GM12873 (cell line): Measurements from ENCODE around the gene AGRN.
A peak's percentile ranks its signal among the peaks of the same experiment; 100 is the strongest.

Source experiments
- TF ChIP-seq, protein P1 (sequence below): IDR thresholded peaks from 2 replicates; pipeline ENCODE4 v1.5.1; 2012; ENCODE audit warnings: low read depth, mild to moderate bottlenecking, moderate library complexity, low read length, control low read depth; ENCODE audit not compliant: insufficient read depth; ENCODE audit errors: missing control alignments

AGRN gene

DNA sequence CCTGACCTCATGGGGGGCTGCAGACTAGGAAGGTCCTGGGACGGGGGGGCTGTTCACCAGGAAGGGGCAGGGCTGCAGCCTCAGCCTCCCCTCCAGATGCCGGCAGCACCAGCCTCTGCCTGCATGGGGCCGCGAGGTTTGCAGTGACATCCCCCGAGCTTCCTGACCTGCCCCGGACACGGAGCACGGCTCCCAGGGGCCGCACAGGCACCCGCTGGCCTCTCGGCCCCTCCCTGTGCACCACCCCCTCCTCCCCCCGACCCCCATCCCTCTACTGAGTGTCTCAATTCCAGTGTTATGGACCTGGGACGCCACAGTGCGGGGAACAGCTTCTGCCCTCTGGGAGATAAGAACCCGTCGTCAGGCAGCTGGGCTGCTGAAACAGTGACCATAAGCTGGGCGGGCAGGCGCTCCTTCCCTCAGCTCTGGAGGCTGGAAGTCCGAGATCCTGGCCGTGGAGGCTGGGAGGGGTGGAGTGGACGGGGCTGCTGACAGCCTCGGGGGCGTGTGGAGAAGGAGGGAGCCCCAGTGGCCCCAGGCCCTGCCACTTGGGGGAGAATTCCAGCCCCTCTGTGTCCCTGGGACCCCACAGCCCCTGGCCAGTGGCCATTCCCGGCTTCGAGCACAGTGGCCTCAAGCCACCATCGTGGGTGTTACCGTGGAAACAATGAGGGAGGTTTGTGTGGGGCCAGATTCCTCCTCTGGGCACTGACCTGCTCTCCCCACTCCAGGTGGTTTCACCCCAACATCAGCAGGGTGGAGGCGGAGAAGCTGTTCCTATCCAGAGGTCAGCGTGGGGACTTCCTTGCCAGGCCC, 42.6 kb downstream of the AGRN start:
- TF ChIP-seq, protein P1, sequence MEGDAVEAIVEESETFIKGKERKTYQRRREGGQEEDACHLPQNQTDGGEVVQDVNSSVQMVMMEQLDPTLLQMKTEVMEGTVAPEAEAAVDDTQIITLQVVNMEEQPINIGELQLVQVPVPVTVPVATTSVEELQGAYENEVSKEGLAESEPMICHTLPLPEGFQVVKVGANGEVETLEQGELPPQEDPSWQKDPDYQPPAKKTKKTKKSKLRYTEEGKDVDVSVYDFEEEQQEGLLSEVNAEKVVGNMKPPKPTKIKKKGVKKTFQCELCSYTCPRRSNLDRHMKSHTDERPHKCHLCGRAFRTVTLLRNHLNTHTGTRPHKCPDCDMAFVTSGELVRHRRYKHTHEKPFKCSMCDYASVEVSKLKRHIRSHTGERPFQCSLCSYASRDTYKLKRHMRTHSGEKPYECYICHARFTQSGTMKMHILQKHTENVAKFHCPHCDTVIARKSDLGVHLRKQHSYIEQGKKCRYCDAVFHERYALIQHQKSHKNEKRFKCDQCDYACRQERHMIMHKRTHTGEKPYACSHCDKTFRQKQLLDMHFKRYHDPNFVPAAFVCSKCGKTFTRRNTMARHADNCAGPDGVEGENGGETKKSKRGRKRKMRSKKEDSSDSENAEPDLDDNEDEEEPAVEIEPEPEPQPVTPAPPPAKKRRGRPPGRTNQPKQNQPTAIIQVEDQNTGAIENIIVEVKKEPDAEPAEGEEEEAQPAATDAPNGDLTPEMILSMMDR = no peak

DNA sequence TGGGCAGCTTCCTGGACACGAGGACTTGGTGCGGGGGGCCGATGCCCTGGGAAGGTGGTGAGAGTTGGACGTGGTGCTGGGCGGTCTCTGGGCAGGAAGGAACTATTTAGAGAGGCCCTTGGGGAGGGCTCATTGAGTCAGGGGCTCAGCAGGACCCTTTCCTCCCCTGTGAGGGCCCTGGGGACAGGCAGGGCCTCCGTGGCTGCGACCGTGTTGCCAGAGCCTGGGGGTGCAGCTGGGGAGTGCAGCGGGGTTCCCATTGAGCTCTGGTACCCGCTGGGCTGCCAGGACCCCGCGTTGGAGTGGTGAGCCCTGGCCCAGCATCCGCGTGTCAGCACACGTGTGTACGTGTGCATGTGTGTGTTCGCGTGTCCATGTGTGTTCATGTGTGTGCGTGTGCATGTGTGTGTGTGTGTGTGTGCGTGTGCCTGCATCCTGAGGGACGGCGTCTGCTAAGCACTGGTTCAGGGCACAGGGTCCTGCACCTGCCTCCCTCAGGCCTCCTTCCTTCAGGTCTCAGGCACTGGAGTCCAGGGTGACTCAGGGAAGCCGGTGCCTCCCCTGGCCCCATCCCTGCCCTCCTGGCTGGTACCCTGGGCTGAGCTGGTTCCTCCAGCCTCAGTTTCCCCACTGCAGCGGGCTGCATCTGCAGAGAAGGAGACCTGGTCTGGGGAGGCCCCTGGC, 43.5 kb downstream of the AGRN start:
- TF ChIP-seq, protein P1 = no peak

DNA sequence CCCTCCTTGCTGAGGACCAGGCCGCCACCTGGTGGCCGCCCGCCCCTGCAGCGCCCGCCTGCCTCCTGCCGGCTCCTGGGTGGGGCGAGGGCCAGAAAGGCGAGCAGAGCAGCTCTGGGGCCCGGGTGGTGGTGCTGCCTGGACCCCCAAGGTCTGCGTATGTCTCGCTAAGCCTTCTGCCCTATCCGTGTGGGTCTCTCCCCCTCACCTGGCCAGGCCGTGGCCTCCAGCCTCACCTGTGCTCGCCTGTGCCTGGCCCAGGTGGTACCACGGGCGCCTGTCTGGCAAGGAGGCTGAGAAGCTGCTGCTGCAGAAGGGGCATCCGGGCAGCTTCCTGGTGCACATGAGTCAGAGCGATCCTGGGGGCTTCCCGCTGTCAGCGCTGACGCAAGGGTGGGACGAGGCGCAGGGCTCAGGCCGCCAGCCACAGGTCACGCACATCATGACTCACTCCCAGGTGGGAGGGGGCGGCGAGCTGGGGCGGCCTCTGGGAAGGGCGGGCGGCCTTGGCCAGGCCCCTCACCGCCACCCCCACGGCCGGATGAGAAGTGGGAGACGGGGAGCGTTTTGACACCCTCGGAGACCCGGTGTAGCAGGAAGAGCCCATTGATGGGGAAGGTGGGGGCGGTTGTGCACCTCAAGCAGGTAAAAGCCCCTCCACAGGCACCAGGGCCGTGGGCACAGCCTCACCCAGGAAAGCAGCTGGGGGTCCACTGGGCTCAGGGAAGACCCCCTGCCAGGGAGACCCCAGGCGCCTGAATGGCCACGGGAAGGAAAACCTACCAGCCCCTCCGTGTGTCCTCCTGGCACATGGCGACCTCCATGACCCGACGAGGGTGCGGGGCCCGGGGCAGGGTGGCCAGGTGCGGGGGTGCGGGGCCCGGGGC, 44.3 kb downstream of the AGRN start:
- TF ChIP-seq, protein P1 = peak; percentile 85

DNA sequence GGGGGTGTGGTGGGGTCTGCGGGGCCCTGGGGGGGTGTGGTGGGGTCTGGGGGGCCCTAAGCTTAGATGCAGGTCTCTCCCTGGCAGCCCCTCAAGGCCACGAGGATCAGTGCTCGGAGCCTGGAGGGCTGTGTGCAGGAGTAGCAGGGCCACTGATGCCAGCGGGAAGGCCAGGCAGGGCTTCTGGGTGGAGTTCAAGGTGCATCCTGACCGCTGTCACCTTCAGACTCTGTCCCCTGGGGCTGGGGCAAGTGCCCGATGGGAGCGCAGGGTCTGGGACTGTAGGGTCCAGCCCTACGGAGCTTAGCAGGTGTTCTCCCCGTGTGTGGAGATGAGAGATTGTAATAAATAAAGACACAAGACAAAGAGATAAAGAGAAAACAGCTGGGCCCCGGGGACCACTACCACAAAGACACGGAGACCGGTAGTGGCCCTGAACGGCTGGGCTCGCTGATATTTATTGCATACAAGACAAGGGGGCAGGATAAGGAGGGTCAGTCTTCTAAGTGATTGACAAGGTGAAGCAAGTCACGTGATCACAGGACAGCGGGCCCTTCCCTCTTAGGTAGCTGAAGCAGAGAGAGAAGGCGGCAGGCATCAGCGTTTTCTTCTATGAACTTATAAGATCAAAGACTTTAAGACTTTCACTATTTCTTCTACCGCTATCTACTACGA, 45.5 kb downstream of the AGRN start:
- TF ChIP-seq, protein P1 = no peak

DNA sequence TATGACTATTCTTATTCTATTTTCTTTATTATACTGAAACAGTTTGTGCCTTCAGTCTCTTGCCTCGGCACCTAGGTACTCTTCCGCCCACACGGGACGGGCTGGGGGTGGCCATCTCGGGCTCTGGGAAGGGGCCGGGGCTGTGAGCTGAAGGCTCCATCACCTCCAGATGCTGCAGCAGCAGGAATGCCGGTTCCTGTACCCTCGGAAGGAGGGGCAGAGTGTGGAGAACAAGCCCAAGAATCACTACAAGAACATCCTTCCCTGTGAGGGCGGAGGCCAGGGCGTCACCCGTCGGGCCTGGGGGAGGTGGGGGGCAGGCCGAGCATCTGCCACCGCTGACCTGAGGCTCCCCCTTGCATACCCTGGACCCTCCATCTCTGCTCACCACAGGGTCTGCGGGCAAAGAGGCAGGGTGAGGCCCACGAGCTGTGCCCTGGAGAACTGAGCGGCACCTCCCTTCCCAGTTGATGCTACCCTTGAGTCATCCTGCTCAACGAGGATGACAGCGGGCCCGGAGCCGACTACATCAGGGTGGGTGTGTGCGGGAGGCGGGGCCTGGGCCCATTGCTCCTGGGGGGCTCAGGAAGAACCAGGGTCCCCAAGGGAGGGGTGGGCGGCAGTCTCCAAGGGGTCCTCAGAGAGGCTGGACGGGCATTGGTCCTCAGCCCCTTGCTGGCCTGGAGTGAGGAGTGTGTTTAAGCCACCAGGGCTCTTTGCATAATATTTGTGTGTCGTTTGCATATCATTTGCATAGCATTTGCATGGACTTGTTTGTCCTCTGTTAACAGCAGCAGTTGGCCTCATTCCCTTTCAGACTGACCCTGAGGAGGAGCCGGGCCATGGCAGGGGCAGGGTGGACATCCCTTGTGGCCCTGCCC, 46.7 kb downstream of the AGRN start:
- TF ChIP-seq, protein P1 = no peak

DNA sequence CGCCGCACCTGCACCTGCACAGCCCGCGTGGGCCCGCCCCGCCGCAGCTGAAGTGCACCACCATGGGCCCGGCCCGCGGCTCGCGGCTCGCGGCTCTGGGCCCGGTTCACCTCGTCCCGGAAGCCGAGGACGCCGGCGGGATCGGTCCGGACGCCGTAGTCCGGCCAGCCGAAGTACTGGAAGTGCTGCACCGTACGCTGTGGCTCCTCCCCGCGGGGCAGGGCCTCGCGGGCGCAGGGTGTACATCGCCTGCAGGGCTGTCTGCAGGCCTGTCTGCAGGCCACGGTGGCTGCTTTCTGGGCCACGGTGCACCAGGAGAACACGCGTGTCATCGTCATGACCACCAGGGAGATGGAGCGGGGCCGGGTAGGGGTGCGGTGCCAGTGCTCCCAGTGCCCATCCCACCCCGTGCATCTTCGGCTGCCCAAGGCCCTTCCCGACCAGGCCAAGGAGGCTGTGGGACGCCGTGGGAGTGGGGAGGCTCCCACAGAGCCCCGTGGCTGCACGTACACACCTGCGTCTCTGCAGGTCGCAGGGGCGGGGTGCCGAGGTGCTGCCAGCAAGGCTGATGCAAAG, 47.5 kb downstream of the AGRN start:
- TF ChIP-seq, protein P1 = no peak
